ENCODE measurements around the gene EIF2S2. TPM values are rescaled to one million over a fixed set of nuclear protein-coding genes. Genes with fewer than 3 reads are reported as not detected.

The EIF2S2 gene
- total RNA-seq, 1 experiment from 2014 or later = 130 TPM

- TF ChIP-seq EZH2 (IDR thresholded peaks at IDR 0.05; ENCODE audit: borderline replicate concordance, low read depth, low read length, poor library complexity, severe bottlenecking) (no peak), CTCF (conservative IDR thresholded peaks at IDR 0.05; ENCODE audit: low read depth, low read length) (no peak)
- POLR2A ChIA-PET (ENCODE audit: low non-redundant PET) = no interaction called here
- no peak overlapping the region for H3K27ac ChIP-seq (ENCODE audit: low read depth, low read length, poor library complexity, severe bottlenecking)
- intact Hi-C loops (cut with micrococcal nuclease; ENCODE audit: unreplicated experiment) = loop anchor here (5.0 kb wide), 1 partner anchor 140 kb away; no protein-coding TSS in a partner anchor
- no peak overlapping the region for H3K4me3 ChIP-seq (ENCODE audit: low read depth, low read length, poor library complexity, severe bottlenecking)
- CTCF ChIA-PET = no interaction called here
- no peak for DNase-seq (ENCODE audit: low spot score)
- peaks cover 20% of the 10 kb centered on the region for H3K36me3 ChIP-seq (ENCODE audit: insufficient read depth, low read length, poor library complexity, severe bottlenecking)
- H3K9me3 ChIP-seq (ENCODE audit: low read depth, low read length, poor library complexity, severe bottlenecking) = no peaks in the 10 kb centered on the region
- peaks cover 32% of the 10 kb centered on the region for H3K4me1 ChIP-seq (ENCODE audit: insufficient read depth, low read length, poor library complexity, severe bottlenecking)
- no TSS peak for BruUV-seq (replicated peaks)
- no peaks in the 10 kb centered on the region for H3K27me3 ChIP-seq (replicated peaks; ENCODE audit: insufficient read depth, low read depth, low read length, poor library complexity)
Observed at GRCh38 chr20:34072076-34072475, 40.0 kb downstream of the EIF2S2 start.

GRCh38 chr20:34070859-34071258 lies 41.2 kb downstream of the EIF2S2 start:
- no peaks in the 10 kb centered on the region for H3K27me3 ChIP-seq (replicated peaks; ENCODE audit: insufficient read depth, low read depth, low read length, poor library complexity)
- intact Hi-C loops (cut with micrococcal nuclease; ENCODE audit: unreplicated experiment) = loop anchor here (5.0 kb wide), 1 partner anchor 139 kb away; no protein-coding TSS in a partner anchor
- no peak overlapping the region for H3K4me3 ChIP-seq (ENCODE audit: low read depth, low read length, poor library complexity, severe bottlenecking)
- peaks cover 10% of the 10 kb centered on the region for H3K36me3 ChIP-seq (ENCODE audit: insufficient read depth, low read length, poor library complexity, severe bottlenecking)
- CTCF ChIA-PET = interaction anchor here (0.6 kb wide), 1 partner anchor 134 kb away, joined by 3 read pairs; no protein-coding TSS in a partner anchor
- no peak overlapping the region for H3K27ac ChIP-seq (ENCODE audit: low read depth, low read length, poor library complexity, severe bottlenecking)
- peaks cover 44% of the 10 kb centered on the region for H3K4me1 ChIP-seq (ENCODE audit: insufficient read depth, low read length, poor library complexity, severe bottlenecking)
- no TSS peak for BruUV-seq (replicated peaks)
- peak; percentile 20 for DNase-seq (ENCODE audit: low spot score)
- POLR2A ChIA-PET (ENCODE audit: low non-redundant PET) = no interaction called here
- TF ChIP-seq CTCF (conservative IDR thresholded peaks at IDR 0.05; ENCODE audit: low read depth, low read length) = no peak
- H3K9me3 ChIP-seq (ENCODE audit: low read depth, low read length, poor library complexity, severe bottlenecking) = no peaks in the 10 kb centered on the region

GRCh38 chr20:34070079-34070439 lies 42.0 kb downstream of the EIF2S2 start:
- H3K9me3 ChIP-seq (ENCODE audit: low read depth, low read length, poor library complexity, severe bottlenecking) = no peaks in the 10 kb centered on the region
- no peak overlapping the region for H3K27ac ChIP-seq (ENCODE audit: low read depth, low read length, poor library complexity, severe bottlenecking)
- CTCF ChIA-PET = interaction anchor here (0.6 to 1.2 kb wide), 2 partner anchors 59 to 278 kb away, joined by 3 to 4 read pairs; no protein-coding TSS in a partner anchor
- DNase-seq (ENCODE audit: low spot score) = no peak
- no peaks in the 10 kb centered on the region for H3K27me3 ChIP-seq (replicated peaks; ENCODE audit: insufficient read depth, low read depth, low read length, poor library complexity)
- intact Hi-C loops (cut with micrococcal nuclease; ENCODE audit: unreplicated experiment) = loop anchor here (5.0 kb wide), 1 partner anchor 138 kb away; no protein-coding TSS in a partner anchor
- H3K4me1 ChIP-seq (ENCODE audit: insufficient read depth, low read length, poor library complexity, severe bottlenecking) = peaks cover 48% of the 10 kb centered on the region
- peaks cover 10% of the 10 kb centered on the region for H3K36me3 ChIP-seq (ENCODE audit: insufficient read depth, low read length, poor library complexity, severe bottlenecking)
- TF ChIP-seq CTCF (conservative IDR thresholded peaks at IDR 0.05; ENCODE audit: low read depth, low read length) (no peak; the same call in 1 of the 2 replicates), EZH2 (IDR thresholded peaks at IDR 0.05; ENCODE audit: borderline replicate concordance, low read depth, low read length, poor library complexity, severe bottlenecking) (no peak)
- no TSS peak for BruUV-seq (replicated peaks)
- POLR2A ChIA-PET (ENCODE audit: low non-redundant PET) = no interaction called here
- no peak overlapping the region for H3K4me3 ChIP-seq (ENCODE audit: low read depth, low read length, poor library complexity, severe bottlenecking)
